ENCODE measurements around the gene ZFP92. TPM values are rescaled to one million over a fixed set of nuclear protein-coding genes. Genes with fewer than 3 reads are reported as not detected.

Gene ZFP92
- total RNA-seq, 1 experiment from 2014 or later: not detected

DNA sequence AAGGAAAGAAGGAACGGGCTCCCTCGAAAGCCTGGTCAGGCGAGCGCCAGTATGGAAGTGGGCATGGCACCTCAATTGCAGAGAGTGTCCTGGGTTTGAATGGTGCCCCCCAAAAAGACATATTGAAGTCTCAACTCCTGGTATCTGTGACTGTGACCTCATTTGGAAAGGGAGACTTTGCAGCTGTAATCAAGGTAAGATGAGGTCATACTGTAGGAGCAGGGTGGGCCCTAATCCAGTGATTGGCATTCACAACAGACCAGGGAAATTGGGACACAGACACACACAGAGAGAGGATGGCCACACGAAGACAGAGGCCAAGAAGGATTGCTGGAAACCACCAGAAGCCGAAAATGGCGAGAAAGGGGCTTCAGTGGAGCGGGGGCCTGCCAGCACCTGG lies 6.4 kb downstream of the ZFP92 start:
- no peak for TF ChIP-seq CTCF (conservative IDR thresholded peaks at IDR 0.05)
- TF ChIP-seq EZH2 (IDR thresholded peaks at IDR 0.05; ENCODE audit: low read depth): no peak
- Histone ChIP-seq H3K9me2 (ENCODE audit: insufficient read depth) (no peaks in the 10 kb centered on the region), H3K4me1 (replicated peaks; ENCODE audit: insufficient read depth) (no peaks in the 10 kb centered on the region), H3K36me3 (ENCODE audit: low read depth) (no peaks in the 10 kb centered on the region), H3F3A (ENCODE audit: insufficient read depth, low read depth) (no peaks in the 10 kb centered on the region), H3K9me3 (ENCODE audit: insufficient read depth, low read depth) (no peaks in the 10 kb centered on the region), H2AFZ (no peak overlapping the region), H3K4me2 (no peak overlapping the region), H3K27me3 (ENCODE audit: insufficient read depth, low read depth) (peaks cover 83% of the 10 kb centered on the region), H3K4me3 (no peak overlapping the region), H4K20me1 (ENCODE audit: insufficient read depth) (no peaks in the 10 kb centered on the region), H3K79me2 (ENCODE audit: low read depth) (no peaks in the 10 kb centered on the region), H3K27ac (no peak overlapping the region)
- BruUV-seq (replicated peaks): no TSS peak
- ChIA-PET POLR2A (ENCODE audit: unreplicated experiment) (no interaction called here), CTCF (no interaction called here)
- intact Hi-C loops (cut with micrococcal nuclease; ENCODE audit: unreplicated experiment): no loop called here
- no peak for DNase-seq

DNA sequence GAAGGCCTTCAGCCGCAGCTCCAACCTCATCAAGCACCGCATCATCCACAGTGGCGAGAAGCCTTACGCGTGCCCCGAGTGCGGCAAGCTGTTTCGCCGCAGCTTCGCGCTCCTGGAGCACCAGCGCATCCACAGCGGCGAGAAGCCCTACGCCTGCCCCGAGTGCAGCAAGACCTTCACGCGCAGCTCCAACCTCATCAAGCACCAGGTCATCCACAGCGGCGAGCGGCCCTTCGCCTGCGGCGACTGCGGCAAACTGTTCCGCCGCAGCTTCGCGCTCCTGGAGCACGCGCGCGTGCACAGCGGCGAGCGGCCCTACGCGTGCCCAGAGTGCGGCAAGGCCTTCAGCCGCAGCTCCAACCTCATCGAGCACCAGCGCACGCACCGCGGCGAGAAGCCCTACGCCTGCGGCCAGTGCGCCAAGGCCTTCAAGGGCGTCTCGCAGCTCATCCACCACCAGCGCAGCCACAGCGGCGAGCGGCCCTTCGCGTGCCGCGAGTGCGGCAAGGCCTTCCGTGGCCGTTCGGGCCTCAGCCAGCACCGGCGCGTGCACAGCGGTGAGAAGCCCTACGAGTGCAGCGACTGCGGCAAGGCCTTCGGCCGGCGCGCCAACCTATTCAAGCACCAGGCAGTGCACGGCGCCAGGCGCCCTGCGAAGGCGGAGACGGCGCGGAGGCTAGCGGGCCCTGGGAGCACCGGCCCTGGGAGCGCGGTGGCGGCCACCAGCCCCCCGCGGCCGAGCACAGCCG lies 9.8 kb downstream of the ZFP92 start:
- H3K4me3 ChIP-seq: no peak overlapping the region
- H3K4me2 ChIP-seq: no peak overlapping the region
- CTCF ChIA-PET: no interaction called here
- H3K9me2 ChIP-seq (ENCODE audit: insufficient read depth): no peaks in the 10 kb centered on the region
- H3K4me1 ChIP-seq (replicated peaks; ENCODE audit: insufficient read depth): no peaks in the 10 kb centered on the region
- no peak for DNase-seq
- H4K20me1 ChIP-seq (ENCODE audit: insufficient read depth): no peaks in the 10 kb centered on the region
- BruUV-seq (replicated peaks): no TSS peak
- H3K27ac ChIP-seq: no peak overlapping the region
- intact Hi-C loops (cut with micrococcal nuclease; ENCODE audit: unreplicated experiment): no loop called here
- no peaks in the 10 kb centered on the region for H3K79me2 ChIP-seq (ENCODE audit: low read depth)
- POLR2A ChIA-PET (ENCODE audit: unreplicated experiment): no interaction called here
- H2AFZ ChIP-seq: no peak overlapping the region
- no peaks in the 10 kb centered on the region for H3K9me3 ChIP-seq (ENCODE audit: insufficient read depth, low read depth)
- no peaks in the 10 kb centered on the region for H3K36me3 ChIP-seq (ENCODE audit: low read depth)
- TF ChIP-seq EZH2 (IDR thresholded peaks at IDR 0.05; ENCODE audit: low read depth) (no peak), CTCF (conservative IDR thresholded peaks at IDR 0.05) (no peak)
- no peaks in the 10 kb centered on the region for H3F3A ChIP-seq (ENCODE audit: insufficient read depth, low read depth)
- H3K27me3 ChIP-seq (ENCODE audit: insufficient read depth, low read depth): peaks cover 86% of the 10 kb centered on the region

DNA sequence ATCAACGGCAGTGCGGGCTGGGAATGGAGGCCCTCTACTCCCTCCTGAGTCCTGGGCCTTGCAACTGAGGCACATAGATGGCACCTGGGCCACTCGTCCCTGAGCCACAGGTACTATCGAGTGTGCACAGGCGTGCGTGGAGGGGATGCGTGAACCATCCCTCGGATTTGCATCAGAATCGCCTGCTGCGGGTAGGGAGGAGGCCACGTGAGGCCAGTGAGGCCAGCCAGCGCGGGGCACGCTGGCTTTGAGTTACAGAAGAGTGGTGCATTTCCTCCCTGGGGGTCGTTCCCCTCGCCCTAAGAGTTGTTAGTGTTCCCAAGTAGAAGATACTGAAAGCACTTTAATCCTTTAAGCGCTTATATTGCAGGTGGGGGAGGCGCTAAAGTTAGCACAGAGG lies 10.6 kb downstream of the ZFP92 start:
- Histone ChIP-seq H3K4me1 (replicated peaks; ENCODE audit: insufficient read depth) (no peaks in the 10 kb centered on the region), H3K9me3 (ENCODE audit: insufficient read depth, low read depth) (no peaks in the 10 kb centered on the region), H2AFZ (no peak overlapping the region), H4K20me1 (ENCODE audit: insufficient read depth) (no peaks in the 10 kb centered on the region), H3K9me2 (ENCODE audit: insufficient read depth) (no peaks in the 10 kb centered on the region), H3K36me3 (ENCODE audit: low read depth) (no peaks in the 10 kb centered on the region), H3K27ac (no peak overlapping the region), H3K4me3 (no peak overlapping the region), H3K79me2 (ENCODE audit: low read depth) (no peaks in the 10 kb centered on the region), H3F3A (ENCODE audit: insufficient read depth, low read depth) (no peaks in the 10 kb centered on the region), H3K27me3 (ENCODE audit: insufficient read depth, low read depth) (peaks cover 86% of the 10 kb centered on the region), H3K4me2 (no peak overlapping the region)
- intact Hi-C loops (cut with micrococcal nuclease; ENCODE audit: unreplicated experiment): no loop called here
- DNase-seq: no peak
- CTCF ChIA-PET: no interaction called here
- no TSS peak for BruUV-seq (replicated peaks)
- POLR2A ChIA-PET (ENCODE audit: unreplicated experiment): no interaction called here
- TF ChIP-seq CTCF (conservative IDR thresholded peaks at IDR 0.05) (no peak), EZH2 (IDR thresholded peaks at IDR 0.05; ENCODE audit: low read depth) (no peak)
